Activated CD4-positive, alpha-beta memory T cell treated with anti-CD3 and anti-CD28 coated beads for 36 hours (primary cell): ENCODE measurements around the gene USP28. TPM values are rescaled to one million over a fixed set of nuclear protein-coding genes. Genes with fewer than 3 reads are reported as not detected.
A peak's percentile ranks its signal among the peaks of the same experiment; 100 is the strongest.
"Not testable (repeated sequence)": the region's sequence is repeated elsewhere in the genome, so short reads cannot be mapped to it uniquely, and the experiment has no call there.

Experiments used
- CTCF ChIA-PET: fragments of 350-600 bp; sonication (Branson Sonifier 250); formaldehyde crosslinking; loops from one replicate; lab custom pipeline; 2021; ENCODE audit warnings: antibody characterized with exemption, inconsistent platforms; lab: Charles Lee
- POLR2A ChIA-PET: fragments of 350-600 bp; sonication (Branson Sonifier 250); formaldehyde crosslinking; loops from one replicate; lab custom pipeline; 2021; ENCODE audit warnings: antibody characterized with exemption; lab: Charles Lee
- DNase-seq: peaks from one replicate; pipeline ENCODE4 v3.0.0-alpha.2; 2020
- H3K27ac Mint-ChIP-seq: one replicate; pipeline ENCODE4 v1.8.0; 2021; ENCODE audit warnings: mixed read lengths
- H3K27me3 Mint-ChIP-seq: one replicate; pipeline ENCODE4 v1.8.0; 2021; ENCODE audit warnings: mixed read lengths
- H3K36me3 Mint-ChIP-seq: one replicate; pipeline ENCODE4 v1.8.0; 2021; ENCODE audit warnings: mixed read lengths
- H3K4me1 Mint-ChIP-seq: one replicate; pipeline ENCODE4 v1.8.0; 2021; ENCODE audit warnings: low read depth, mixed read lengths
- H3K4me3 Mint-ChIP-seq: one replicate; pipeline ENCODE4 v1.8.0; 2021; ENCODE audit warnings: mild to moderate bottlenecking, mixed read lengths
- H3K9me3 Mint-ChIP-seq: one replicate; pipeline ENCODE4 v1.8.0; 2021; ENCODE audit warnings: mixed read lengths
- intact Hi-C: fragments of 100-400 bp; cut with micrococcal nuclease; formaldehyde crosslinking; loops from one replicate; pipeline ENCODE4 v1.15.1; 2023
- total RNA-seq, 2 experiments: library from RNA; stranded (reverse); gene quantifications; one replicate each; pipeline ENCODE4 v1.2.3, GENCODE V29; 2021

USP28 gene
- total RNA-seq, 2 experiments from 2014 or later: 30.6 to 41.7 TPM

DNA sequence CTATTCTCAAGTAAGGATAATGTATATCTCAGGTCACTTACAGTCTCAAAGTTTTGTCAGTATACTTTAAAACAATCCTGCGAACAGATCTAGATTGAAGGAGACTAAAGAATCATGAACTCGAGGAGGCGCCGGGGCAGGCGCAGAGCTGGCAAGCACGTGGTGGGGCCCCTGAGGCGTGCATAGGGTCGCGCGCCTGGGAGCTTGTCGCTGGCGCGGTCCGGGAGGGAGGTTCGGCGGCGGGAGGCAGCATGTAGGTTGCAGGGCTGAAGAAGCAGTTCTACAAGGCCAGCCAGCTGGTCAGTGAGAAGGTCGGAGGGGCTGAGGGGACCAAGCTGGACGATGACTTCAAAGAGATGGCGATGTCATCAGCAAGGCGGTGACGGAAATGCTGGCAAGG is 86.4 kb downstream of the USP28 start:
- H3K27ac Mint-ChIP-seq: not testable (repeated sequence)
- CTCF ChIA-PET: interaction anchor here (0.6 kb wide), 1 partner anchor 410 kb away, joined by 3 read pairs; no protein-coding TSS in a partner anchor

DNA sequence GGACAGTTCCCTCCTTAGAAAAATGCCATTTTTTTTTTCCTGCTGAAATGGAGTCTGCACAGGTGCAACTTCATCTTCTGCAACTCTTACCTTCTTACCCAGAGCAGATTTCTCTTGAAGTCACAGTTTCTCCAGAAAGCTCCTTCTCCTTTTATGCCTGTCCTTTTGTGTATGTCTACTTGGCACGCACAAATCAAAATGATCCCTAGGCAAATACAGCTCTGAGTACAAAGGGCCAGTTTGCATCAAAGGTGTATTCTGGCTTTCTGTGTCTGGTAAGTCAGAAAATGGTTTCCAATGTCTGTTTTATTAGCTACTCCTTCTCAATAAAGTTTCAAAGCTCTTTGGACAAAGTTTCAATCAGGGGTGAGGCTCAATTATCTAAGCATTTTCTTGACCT is 93.2 kb downstream of the USP28 start:
- H3K9me3 Mint-ChIP-seq: no peaks in the 10 kb centered on the region
- no peak overlapping the region for H3K4me3 Mint-ChIP-seq
- ChIA-PET POLR2A (no interaction called here), CTCF (interaction anchor here (1.0 kb wide), 1 partner anchor 9 kb away, joined by 4 read pairs; the partner anchor contains the start of gene ZW10)
- no peak for DNase-seq
- intact Hi-C loops: no loop called here
- H3K36me3 Mint-ChIP-seq: no peaks in the 10 kb centered on the region
- no peak overlapping the region for H3K27ac Mint-ChIP-seq
- peaks cover 3% of the 10 kb centered on the region for H3K27me3 Mint-ChIP-seq
- H3K4me1 Mint-ChIP-seq: no peaks in the 10 kb centered on the region

More for the DNA sequence above, 86.4 kb downstream of the USP28 start:
- POLR2A ChIA-PET, H3K4me3 Mint-ChIP-seq, H3K4me1 Mint-ChIP-seq, DNase-seq, H3K27me3 Mint-ChIP-seq, H3K9me3 Mint-ChIP-seq, H3K36me3 Mint-ChIP-seq, intact Hi-C loops: not testable (repeated sequence)

DNA sequence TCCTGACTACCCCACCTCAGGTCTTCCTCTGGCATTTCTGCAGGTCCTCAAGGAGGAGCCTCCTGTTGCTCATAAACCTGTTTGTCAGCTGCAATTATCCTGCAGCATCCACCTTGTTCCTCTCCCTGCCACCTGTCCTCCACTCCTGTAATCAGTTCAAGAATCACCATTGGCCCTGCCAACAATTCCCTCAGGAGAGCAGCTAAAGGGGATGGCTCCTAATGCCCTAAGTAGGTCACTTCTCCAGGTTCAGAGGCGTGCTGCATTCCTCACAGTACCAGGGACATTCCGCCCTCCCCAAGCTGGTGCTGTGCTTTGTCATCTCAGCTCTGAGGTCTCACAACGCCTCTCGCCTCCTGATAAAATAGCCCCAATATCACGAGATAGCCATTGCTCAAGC is 93.7 kb downstream of the USP28 start:
- DNase-seq: no peak
- intact Hi-C loops: no loop called here
- Mint-ChIP-seq H3K36me3 (no peaks in the 10 kb centered on the region), H3K4me1 (no peaks in the 10 kb centered on the region), H3K27me3 (peaks cover 3% of the 10 kb centered on the region), H3K9me3 (no peaks in the 10 kb centered on the region), H3K27ac (no peak overlapping the region), H3K4me3 (no peak overlapping the region)
- ChIA-PET CTCF (interaction anchor here (1.0 kb wide), 1 partner anchor 9 kb away, joined by 4 read pairs; the partner anchor contains the start of gene ZW10), POLR2A (no interaction called here)

DNA sequence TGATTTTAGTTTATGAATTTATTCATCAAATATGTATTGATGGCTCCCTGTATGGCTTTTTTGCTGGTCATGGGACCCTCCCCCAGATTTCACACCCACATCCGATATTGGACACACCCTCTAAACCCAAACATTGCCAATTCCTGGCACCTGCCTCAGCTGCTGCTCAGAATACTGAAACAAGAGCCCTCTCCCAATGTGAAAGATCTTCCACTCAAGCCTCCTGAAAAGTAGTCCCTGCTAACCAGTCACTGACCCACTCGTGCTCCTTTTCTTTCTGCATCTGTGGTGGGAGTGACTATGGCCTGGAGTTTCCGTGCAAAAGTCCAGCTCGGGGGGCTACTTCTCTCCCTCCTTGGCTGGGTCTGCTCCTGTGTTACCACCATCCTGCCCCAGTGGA is 95.9 kb downstream of the USP28 start, which contains the start of gene CLDN25:
Gene CLDN25, plus strand, starts transcription at position 301 of the 400 bp plus-strand sequence. Its CDS starts 0 bp downstream, at position 301.
- Mint-ChIP-seq H3K36me3 (no peaks in the 10 kb centered on the region), H3K27me3 (peaks cover 1% of the 10 kb centered on the region), H3K4me1 (peaks cover 1% of the 10 kb centered on the region), H3K4me3 (no peak within 1 kb of the TSS), H3K9me3 (no peaks in the 10 kb centered on the region), H3K27ac (no peak within 1 kb of the TSS)
- ChIA-PET CTCF (no interaction called here), POLR2A (no interaction called here)
- intact Hi-C loops: no loop called here
- DNase-seq: no peak

DNA sequence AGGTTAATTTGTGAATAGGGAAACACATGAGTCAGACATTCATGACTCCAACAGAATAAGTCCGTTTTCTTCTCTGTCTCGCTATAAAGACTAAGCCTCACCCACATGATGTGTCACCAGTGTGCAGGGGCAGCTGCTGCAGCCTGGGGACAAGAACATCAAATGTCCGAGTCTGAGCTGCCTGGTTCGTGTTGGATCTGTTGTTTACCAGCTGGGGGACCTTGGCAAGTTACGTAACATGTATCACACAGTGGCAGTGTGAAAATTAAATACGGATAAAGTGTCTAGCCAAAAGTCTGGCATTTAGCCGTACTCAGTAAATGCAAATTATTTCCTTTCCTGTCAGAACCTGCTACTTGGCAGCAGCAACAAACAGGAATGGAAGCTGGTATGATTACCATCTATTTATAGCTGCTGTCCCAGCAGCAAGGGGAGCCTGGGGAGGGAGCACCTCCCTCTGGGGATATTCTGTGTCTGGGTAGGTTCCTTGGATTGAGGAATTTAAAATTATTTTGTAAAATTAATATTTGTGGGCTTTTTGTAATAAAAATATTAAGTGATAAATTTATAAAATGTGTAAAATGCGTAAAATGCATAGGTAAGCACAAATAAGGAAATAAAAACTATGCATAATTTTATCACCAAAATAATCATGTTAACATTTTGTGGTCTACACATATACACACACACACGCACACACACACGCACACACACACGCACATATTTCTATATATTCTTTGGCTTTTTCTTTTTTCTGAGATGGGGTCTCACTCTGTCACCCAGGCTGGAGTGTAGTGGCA is 97.1 kb downstream of the USP28 start:
- ChIA-PET POLR2A (no interaction called here), CTCF (no interaction called here)
- no peak for DNase-seq
- H3K4me3 Mint-ChIP-seq: no peak overlapping the region
- H3K4me1 Mint-ChIP-seq: peaks cover 3% of the 10 kb centered on the region
- intact Hi-C loops: no loop called here
- no peaks in the 10 kb centered on the region for H3K36me3 Mint-ChIP-seq
- peaks cover under 1% of the 10 kb centered on the region for H3K27me3 Mint-ChIP-seq
- H3K27ac Mint-ChIP-seq: no peak overlapping the region
- H3K9me3 Mint-ChIP-seq: no peaks in the 10 kb centered on the region

DNA sequence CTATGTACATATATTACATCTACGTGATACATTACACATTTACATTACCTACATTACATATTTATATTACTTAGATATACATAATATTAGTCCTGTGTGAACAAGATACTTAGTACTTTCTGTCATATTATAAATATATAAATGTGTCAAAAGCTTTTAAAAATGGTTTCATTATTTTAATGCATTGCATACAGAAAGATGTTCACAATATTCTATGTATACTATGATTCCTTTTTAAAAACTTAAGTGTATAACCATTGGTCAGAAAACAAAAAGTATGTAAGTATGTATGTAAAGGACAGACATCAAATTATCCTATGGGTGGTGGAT is 101.2 kb downstream of the USP28 start:
- intact Hi-C loops: loop anchor here (5.0 kb wide), 1 partner anchor 187 kb away; no protein-coding TSS in a partner anchor

DNA sequence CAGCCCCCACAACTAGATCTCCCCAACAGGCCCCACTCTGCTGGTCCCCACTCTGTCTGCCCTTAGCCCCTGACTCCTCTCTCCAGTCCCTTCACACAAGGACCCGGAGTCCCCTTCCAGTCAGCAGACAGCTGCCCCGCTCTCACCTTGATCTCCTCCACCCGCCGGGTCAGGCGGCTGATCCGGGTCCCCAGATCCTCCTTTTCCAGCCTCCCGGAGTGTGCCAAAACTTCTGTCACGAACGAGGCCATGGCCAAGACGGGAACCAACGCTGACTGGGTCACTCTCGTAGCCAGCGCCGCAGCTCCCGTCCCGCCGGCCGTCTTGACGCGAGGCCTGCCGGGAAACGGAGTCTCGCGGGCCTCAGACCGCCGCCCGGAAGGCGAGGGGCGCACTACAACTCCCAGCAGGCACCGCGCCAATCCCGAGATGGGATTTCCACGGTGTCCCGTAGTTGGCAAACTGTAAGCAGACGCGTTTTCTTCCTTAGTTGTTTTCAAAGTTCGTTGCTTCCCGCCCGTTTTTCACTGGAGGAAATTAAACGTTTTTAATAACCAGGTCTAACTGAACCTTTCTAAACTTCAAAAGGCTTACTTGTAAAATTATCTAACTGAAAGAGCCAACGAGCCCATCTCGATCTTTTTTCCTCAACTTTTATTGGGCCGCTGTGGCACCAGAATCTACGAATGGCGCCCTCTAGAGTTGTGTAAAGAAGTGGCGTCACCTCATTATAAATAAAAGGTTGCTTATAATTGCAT is 101.8 kb downstream of the USP28 start, which contains the start of gene ZW10:
Gene ZW10, minus strand, starts transcription at position 277 of the 758 bp plus-strand sequence. Its CDS starts 26 bp downstream, at position 251.
- Mint-ChIP-seq H3K4me3 (peak within 1 kb of the TSS; percentile 95), H3K36me3 (peaks cover 7% of the 10 kb centered on the region), H3K4me1 (peaks cover 14% of the 10 kb centered on the region), H3K27me3 (no peaks in the 10 kb centered on the region), H3K9me3 (no peaks in the 10 kb centered on the region), H3K27ac (peak within 1 kb of the TSS; percentile 93)
- DNase-seq: peak; percentile 96
- CTCF ChIA-PET: interaction anchor here (0.6 to 1.5 kb wide), 11 partner anchors 8 to 460 kb away, joined by 3 to 8 read pairs (median 3); partner anchors contain the start of gene TTC12
- POLR2A ChIA-PET: interaction anchor here (0.6 kb wide), 1 partner anchor 696 kb away, joined by 4 read pairs; no protein-coding TSS in a partner anchor
- intact Hi-C loops: loop anchor here (1.0 to 5.0 kb wide), 6 partner anchors 23 to 627 kb away; partner anchors contain the start of genes C11orf71, RBM7, TTC12 and USP28

More for the DNA sequence above, 101.2 kb downstream of the USP28 start:
- Mint-ChIP-seq H3K4me1 (peaks cover 14% of the 10 kb centered on the region), H3K9me3 (no peaks in the 10 kb centered on the region), H3K36me3 (peaks cover 5% of the 10 kb centered on the region), H3K27me3 (no peaks in the 10 kb centered on the region), H3K4me3 (peak overlapping the region; percentile 95), H3K27ac (peak overlapping the region; percentile 93)
- ChIA-PET CTCF (interaction anchor here (1.0 to 1.5 kb wide), 5 partner anchors 11 to 460 kb away, joined by 3 to 8 read pairs (median 3); partner anchors contain the start of gene TTC12), POLR2A (no interaction called here)
- no peak for DNase-seq

DNA sequence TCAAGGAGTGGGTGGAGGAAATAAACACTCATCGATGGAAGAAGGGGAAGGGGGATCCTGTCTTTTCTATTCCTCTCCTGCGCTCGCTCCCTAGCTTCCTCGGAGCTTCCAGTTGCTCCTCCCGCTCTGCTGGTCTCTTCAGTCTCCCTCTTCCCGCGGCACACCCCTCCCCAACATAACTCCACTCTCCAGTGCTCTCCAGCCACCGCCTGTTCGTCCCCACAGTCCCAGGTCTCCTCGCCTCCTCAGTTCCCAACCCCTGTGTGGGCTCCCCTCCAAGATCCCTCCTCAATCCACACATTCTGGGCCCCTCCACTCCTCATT is 102.3 kb downstream of the USP28 start:
- POLR2A ChIA-PET: interaction anchor here (0.6 kb wide), 1 partner anchor 695 kb away, joined by 4 read pairs; no protein-coding TSS in a partner anchor
- H3K4me1 Mint-ChIP-seq: peaks cover 14% of the 10 kb centered on the region
- DNase-seq: no peak
- peaks cover 11% of the 10 kb centered on the region for H3K36me3 Mint-ChIP-seq
- peak overlapping the region; percentile 95 for H3K4me3 Mint-ChIP-seq
- CTCF ChIA-PET: interaction anchor here (0.6 to 1.5 kb wide), 10 partner anchors 9 to 459 kb away, joined by 3 to 8 read pairs (median 3); partner anchors contain the start of gene TTC12
- H3K27me3 Mint-ChIP-seq: no peaks in the 10 kb centered on the region
- H3K9me3 Mint-ChIP-seq: no peaks in the 10 kb centered on the region
- intact Hi-C loops: loop anchor here (1.0 to 5.0 kb wide), 6 partner anchors 24 to 627 kb away; partner anchors contain the start of genes C11orf71, RBM7, TTC12 and USP28
- H3K27ac Mint-ChIP-seq: peak overlapping the region; percentile 93

DNA sequence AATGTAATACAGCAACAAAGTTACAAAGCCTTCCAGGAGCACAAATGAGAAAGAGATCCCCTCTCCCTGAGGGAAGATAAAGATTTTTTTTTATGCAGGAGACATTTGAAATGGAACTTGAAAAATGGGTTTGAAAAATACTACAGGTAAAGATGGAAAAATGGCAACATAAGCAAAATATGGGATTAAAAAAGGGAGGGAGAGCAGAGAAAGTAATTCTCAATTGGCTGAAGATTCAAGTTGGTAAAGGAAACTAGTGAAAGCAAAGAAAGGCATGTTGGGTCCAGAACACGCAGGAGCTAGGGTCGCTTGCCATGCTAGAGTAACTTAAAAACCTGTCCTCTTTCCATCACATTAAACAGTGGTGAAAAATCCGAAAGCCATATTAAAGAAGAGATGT is 103.4 kb downstream of the USP28 start:
- peak overlapping the region; percentile 95 for H3K4me3 Mint-ChIP-seq
- intact Hi-C loops: loop anchor here (2.0 to 5.0 kb wide), 2 partner anchors 25 to 185 kb away; no protein-coding TSS in a partner anchor
- H3K27me3 Mint-ChIP-seq: no peaks in the 10 kb centered on the region
- ChIA-PET CTCF (no interaction called here), POLR2A (no interaction called here)
- H3K27ac Mint-ChIP-seq: no peak overlapping the region
- H3K4me1 Mint-ChIP-seq: peaks cover 21% of the 10 kb centered on the region
- DNase-seq: no peak
- no peaks in the 10 kb centered on the region for H3K9me3 Mint-ChIP-seq
- H3K36me3 Mint-ChIP-seq: peaks cover 20% of the 10 kb centered on the region

DNA sequence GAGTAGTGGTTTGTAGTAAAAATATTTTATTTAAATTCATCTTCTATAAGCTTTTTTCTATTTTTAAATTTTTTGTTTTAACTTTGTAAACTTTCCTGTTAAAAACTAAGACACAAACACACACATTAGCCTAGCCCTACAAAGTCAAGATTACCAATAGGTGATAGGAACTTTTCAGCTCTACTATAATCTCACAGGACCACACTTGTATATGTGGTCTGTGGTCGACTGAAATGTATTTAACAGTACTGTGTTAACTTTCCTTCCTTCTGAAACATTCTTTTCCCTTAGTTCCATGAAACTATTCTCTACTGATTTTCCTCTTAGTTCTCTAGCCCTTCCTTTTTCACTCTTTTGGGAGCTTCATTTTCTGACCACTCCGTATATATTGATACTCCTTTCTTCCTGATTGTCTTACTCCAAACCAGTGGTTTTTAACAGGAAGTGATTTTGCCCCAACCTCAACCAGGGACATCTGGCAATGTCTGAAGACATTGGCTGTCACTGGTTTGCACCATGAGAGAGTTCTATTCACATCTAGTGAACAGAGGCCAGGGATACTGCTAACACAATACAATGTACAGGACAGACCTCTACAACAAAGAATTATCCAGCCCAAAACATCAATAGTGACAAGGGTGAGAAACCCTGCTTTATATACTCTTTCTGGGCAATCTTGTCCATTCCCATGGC is 110.7 kb downstream of the USP28 start:
- ChIA-PET POLR2A (no interaction called here), CTCF (interaction anchor here (1.0 kb wide), 1 partner anchor 8 kb away, joined by 4 read pairs; the partner anchor contains the start of gene ZW10)

DNA sequence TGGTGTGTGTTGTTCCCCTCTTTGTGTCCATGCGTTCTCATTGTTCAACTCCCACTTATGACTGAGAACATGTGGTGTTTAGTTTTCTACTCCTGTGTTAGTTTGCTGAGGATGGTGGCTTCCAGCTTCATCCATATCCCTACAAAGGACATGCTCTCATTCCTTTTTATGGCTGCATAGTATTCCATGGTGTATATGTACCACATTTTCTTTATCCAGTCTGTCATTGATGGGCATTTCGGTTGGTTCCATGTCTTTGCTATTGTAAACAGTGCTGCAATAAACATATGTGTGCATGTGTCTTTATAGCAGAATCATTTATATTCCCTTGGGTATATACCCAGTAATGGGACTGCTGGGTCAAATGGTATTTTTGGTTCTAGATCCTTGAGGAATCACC is 112.3 kb downstream of the USP28 start:
- CTCF ChIA-PET: interaction anchor here (0.9 kb wide), 1 partner anchor 10 kb away, joined by 3 read pairs; the partner anchor contains the start of gene ZW10
- H3K27me3 Mint-ChIP-seq, DNase-seq, H3K4me3 Mint-ChIP-seq, POLR2A ChIA-PET, H3K9me3 Mint-ChIP-seq, H3K27ac Mint-ChIP-seq, intact Hi-C loops: not testable (repeated sequence)
- Mint-ChIP-seq H3K4me1 (peaks cover 23% of the 10 kb centered on the region), H3K36me3 (peaks cover 46% of the 10 kb centered on the region)

More for the DNA sequence above, 110.7 kb downstream of the USP28 start:
- intact Hi-C loops: no loop called here
- Mint-ChIP-seq H3K4me3 (no peak overlapping the region), H3K9me3 (peaks cover 4% of the 10 kb centered on the region), H3K36me3 (peaks cover 41% of the 10 kb centered on the region), H3K4me1 (peaks cover 23% of the 10 kb centered on the region), H3K27ac (no peak overlapping the region), H3K27me3 (no peaks in the 10 kb centered on the region)
- no peak for DNase-seq
